Upper lobe of right lung (tissue), 1 donor: ENCODE data around the gene PRRT2. TPM values are rescaled to one million over a fixed set of nuclear protein-coding genes. Genes with fewer than 3 reads are reported as not detected.
"Not testable (repeated sequence)": the region's sequence is repeated elsewhere in the genome, so short reads cannot be mapped to it uniquely, and the experiment has no call there.

Experiments
- ATAC-seq: fragments of 200-7000 bp; cut with Tn5 transposase; one replicate; pipeline ENCODE4 v1.9.1; 2020; ENCODE audit warnings: mild to moderate bottlenecking, moderate library complexity
- DNase-seq: peaks from one replicate; pipeline ENCODE4 v3.0.0-alpha.2; 2020
- H3K27ac ChIP-seq: fragments of 200-600 bp; one replicate; pipeline ENCODE4 v1.8.0; 2022
- H3K27me3 ChIP-seq: fragments of 200-600 bp; one replicate; pipeline ENCODE4 v1.8.0; 2022; ENCODE audit warnings: mild to moderate bottlenecking
- H3K36me3 ChIP-seq: fragments of 200-600 bp; one replicate; pipeline ENCODE4 v1.8.0; 2022
- H3K4me1 ChIP-seq: fragments of 200-600 bp; one replicate; pipeline ENCODE4 v1.8.0; 2022
- H3K4me3 ChIP-seq: fragments of 200-600 bp; one replicate; pipeline ENCODE4 v1.8.0; 2022; ENCODE audit warnings: mild to moderate bottlenecking
- H3K9me3 ChIP-seq: fragments of 200-600 bp; one replicate; pipeline ENCODE4 v1.8.0; 2022
- intact Hi-C: fragments of 100-400 bp; cut with DNase I; formaldehyde crosslinking; loops from one replicate; pipeline ENCODE4 v1.11.0; 2022
- total RNA-seq: library from RNA; stranded (reverse); fragmentation: NEBNext Ultra II Directional; extraction: Animal tissue kit (Norgen Biotek cat#: 25700); gene quantifications from one replicate; pipeline ENCODE4 v1.2.1, GENCODE V29; 2021
- TF ChIP-seq, protein P1 (sequence below): fragments of 200-600 bp; IDR thresholded peaks from one replicate; pipeline ENCODE4 v1.8.0; 2022; ENCODE audit warnings: antibody characterized with exemption
- donor health status: DM: no; HTN: yes; CAD: no; lungs with severe emphysema.

PRRT2 gene
- total RNA-seq, 1 donor from 2014 or later: 2.7 TPM

DNA sequence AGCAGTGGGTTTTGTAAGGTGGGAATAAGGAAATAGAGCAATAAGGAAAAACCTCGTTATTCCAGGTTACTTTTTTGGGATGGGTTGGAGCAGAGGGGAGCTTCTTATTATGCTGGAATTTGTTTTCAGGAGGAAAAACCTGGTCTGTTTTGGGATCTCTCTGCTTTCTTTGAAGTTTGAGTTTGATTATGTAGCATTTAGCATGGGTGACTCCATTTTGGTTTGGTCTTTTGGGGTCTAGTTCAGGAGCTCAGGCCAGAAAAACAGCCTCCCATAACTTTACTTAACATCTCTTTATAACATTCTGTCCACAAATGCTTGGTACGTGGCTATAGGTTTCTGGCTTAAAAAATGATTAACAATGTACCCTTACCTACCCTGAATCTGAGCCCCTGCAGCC, 42.5 kb upstream of the PRRT2 start:
- Histone ChIP-seq H3K9me3 (no peaks in the 10 kb centered on the region), H3K4me3 (no peak overlapping the region), H3K27me3 (no peaks in the 10 kb centered on the region), H3K4me1 (no peaks in the 10 kb centered on the region), H3K36me3 (no peaks in the 10 kb centered on the region), H3K27ac (no peak overlapping the region)
- TF ChIP-seq, protein P1, sequence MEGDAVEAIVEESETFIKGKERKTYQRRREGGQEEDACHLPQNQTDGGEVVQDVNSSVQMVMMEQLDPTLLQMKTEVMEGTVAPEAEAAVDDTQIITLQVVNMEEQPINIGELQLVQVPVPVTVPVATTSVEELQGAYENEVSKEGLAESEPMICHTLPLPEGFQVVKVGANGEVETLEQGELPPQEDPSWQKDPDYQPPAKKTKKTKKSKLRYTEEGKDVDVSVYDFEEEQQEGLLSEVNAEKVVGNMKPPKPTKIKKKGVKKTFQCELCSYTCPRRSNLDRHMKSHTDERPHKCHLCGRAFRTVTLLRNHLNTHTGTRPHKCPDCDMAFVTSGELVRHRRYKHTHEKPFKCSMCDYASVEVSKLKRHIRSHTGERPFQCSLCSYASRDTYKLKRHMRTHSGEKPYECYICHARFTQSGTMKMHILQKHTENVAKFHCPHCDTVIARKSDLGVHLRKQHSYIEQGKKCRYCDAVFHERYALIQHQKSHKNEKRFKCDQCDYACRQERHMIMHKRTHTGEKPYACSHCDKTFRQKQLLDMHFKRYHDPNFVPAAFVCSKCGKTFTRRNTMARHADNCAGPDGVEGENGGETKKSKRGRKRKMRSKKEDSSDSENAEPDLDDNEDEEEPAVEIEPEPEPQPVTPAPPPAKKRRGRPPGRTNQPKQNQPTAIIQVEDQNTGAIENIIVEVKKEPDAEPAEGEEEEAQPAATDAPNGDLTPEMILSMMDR: no peak
- ATAC-seq: no peak
- DNase-seq: no peak
- intact Hi-C loops: no loop called here

GRCh38 chr16:29770250-29770929, 41.6 kb upstream of the PRRT2 start:
- DNase-seq (no peak), ATAC-seq (no peak)
- Histone ChIP-seq H3K36me3 (no peaks in the 10 kb centered on the region), H3K4me1 (no peaks in the 10 kb centered on the region), H3K27ac (no peak overlapping the region), H3K27me3 (no peaks in the 10 kb centered on the region), H3K9me3 (no peaks in the 10 kb centered on the region), H3K4me3 (no peak overlapping the region)
- TF ChIP-seq, protein P1: no peak
- intact Hi-C loops: no loop called here

DNA sequence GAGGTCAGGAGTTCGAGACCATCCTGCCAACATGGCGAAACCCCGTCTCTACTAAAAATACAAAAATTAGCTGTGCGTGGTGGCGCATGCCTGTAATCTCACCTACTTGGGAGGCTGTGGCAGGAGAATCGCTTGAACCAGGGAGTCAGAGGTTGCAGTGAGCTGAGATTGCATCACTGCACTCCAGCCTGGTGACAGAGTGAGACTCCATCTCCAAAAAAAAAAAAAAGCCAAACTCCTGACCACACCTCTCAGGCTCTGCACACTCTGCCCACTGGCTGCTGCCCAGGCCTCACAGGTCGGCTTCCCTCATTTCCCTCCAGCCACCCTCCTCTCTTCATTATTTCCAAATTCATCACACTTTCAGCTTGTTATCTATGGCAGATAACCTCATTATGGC, 39.7 kb upstream of the PRRT2 start:
- H3K27ac ChIP-seq, H3K9me3 ChIP-seq, H3K4me1 ChIP-seq, intact Hi-C loops, H3K36me3 ChIP-seq, H3K27me3 ChIP-seq, H3K4me3 ChIP-seq, DNase-seq: not testable (repeated sequence)
- ATAC-seq: peak; percentile 42

GRCh38 chr16:29774730-29775129, 37.3 kb upstream of the PRRT2 start:
- TF ChIP-seq, protein P1: no peak
- H3K9me3 ChIP-seq: no peaks in the 10 kb centered on the region
- H3K36me3 ChIP-seq: no peaks in the 10 kb centered on the region
- H3K4me1 ChIP-seq: no peaks in the 10 kb centered on the region
- no peak overlapping the region for H3K4me3 ChIP-seq
- DNase-seq: no peak
- ATAC-seq: no peak
- no peaks in the 10 kb centered on the region for H3K27me3 ChIP-seq
- H3K27ac ChIP-seq: no peak overlapping the region
- intact Hi-C loops: no loop called here

- TF ChIP-seq, protein P1: no peak
- no peak for ATAC-seq
- Histone ChIP-seq H3K9me3 (no peaks in the 10 kb centered on the region), H3K27me3 (no peaks in the 10 kb centered on the region), H3K36me3 (no peaks in the 10 kb centered on the region), H3K27ac (no peak overlapping the region), H3K4me3 (no peak overlapping the region), H3K4me1 (no peaks in the 10 kb centered on the region)
- no peak for DNase-seq
- intact Hi-C loops: no loop called here
These were observed 36.1 kb upstream of the PRRT2 start for GRCh38 chr16:29775742-29776408.

DNA sequence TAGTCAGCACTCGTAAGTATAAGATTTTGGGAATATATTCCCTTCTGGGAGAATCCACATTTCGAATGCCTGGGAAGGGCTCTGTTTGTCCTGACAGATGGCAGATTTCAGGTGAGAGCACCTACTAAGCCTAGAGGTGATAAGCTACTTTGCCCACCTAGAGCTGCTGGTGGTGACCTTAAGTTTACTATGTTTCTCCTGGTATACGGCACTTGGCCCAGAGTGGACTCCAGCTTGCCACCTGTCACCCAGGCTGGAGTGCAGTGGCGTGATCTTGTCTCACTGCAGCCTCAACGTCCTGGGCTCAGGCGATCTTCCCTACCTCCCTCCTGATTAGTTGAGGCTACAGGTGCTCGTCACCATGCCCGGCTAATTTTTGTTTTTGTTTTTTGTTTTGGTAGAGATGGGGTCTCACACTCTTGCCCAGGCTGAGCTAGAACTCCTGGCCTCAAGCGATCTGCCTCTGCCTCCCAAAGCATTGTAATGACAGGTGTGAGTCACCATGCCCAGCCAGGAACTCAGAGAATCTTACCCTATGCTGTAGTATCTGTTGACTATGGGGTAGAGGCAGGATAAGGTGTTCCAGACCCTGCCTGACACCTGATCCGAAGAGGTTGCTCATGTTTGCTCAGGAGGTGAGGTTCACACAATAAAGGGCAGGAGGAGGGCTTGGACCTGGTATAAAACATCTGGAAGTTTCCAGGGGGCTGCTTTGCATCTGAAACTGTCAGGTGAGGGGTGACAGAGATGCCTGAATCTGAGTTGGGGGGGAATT, 34.2 kb upstream of the PRRT2 start, which contains the start of gene ZG16:
Gene ZG16 (plus strand): TSS at position 681 of the 775 bp plus-strand sequence. CDS start 1,011 bp downstream, outside the sequence.
- Histone ChIP-seq H3K9me3 (no peaks in the 10 kb centered on the region), H3K36me3 (no peaks in the 10 kb centered on the region), H3K4me1 (no peaks in the 10 kb centered on the region), H3K4me3 (no peak within 1 kb of the TSS), H3K27me3 (no peaks in the 10 kb centered on the region), H3K27ac (no peak within 1 kb of the TSS)
- ATAC-seq: no peak
- no peak for DNase-seq
- TF ChIP-seq, protein P1: no peak
- intact Hi-C loops: no loop called here
